Right lobe of liver (tissue), 6 donors: Measurements from ENCODE around the gene EGLN2. TPM values are rescaled to one million over a fixed set of nuclear protein-coding genes. Genes with fewer than 3 reads are reported as not detected.

Experiments
- ATAC-seq, 4 donors: fragments of 200-7000 bp; cut with Tn5 transposase; one replicate each; pipeline ENCODE4 v1.9.1; 2020; ENCODE audit warnings: mild to moderate bottlenecking in 4 of 4, moderate library complexity in 4 of 4
- DNase-seq, 3 donors: peaks; one replicate each; pipeline ENCODE4 v3.0.0-alpha.2; 2020
- H3K27ac ChIP-seq, 3 donors: fragments of 200-600 bp; one replicate each; pipeline ENCODE4 v1.8.0; 2022
- H3K27me3 ChIP-seq, 2 donors: fragments of 200-600 bp; one replicate each; pipeline ENCODE4 v1.8.0; 2022
- H3K36me3 ChIP-seq, 4 donors: fragments of 200-600 bp; sonication (generic) in 1 of 4; one replicate each; pipeline versions ENCODE4 v1.5.1 to v1.8.0; 2017 to 2022; ENCODE audit warnings: control low read depth in 1 of 4
- H3K4me1 ChIP-seq, 4 donors: fragments of 200-600 bp; sonication (generic) in 1 of 4; one replicate each; pipeline versions ENCODE4 v1.5.1 to v1.8.0; 2017 to 2022; ENCODE audit warnings: control low read depth in 1 of 4
- H3K4me3 ChIP-seq, 3 donors: fragments of 200-600 bp; one replicate each; pipeline ENCODE4 v1.8.0; 2022
- H3K9me3 ChIP-seq, 4 donors: fragments of 200-600 bp; sonication (generic) in 1 of 4; one replicate each; pipeline versions ENCODE4 v1.5.1 to v1.8.0; 2017 to 2022; ENCODE audit warnings: control low read depth in 1 of 4
- CTCF ChIP-seq, 4 donors: fragments of 200-600 bp in 3 of 4; fragments of 450-650 bp in 1 of 4; IDR thresholded peaks; one replicate each; pipeline versions ENCODE4 v1.5.1 to v1.8.0; 2016 to 2022; ENCODE audit warnings: antibody characterized with exemption in 4 of 4, mild to moderate bottlenecking in 2 of 4
- POLR2A ChIP-seq: fragments of 450-650 bp; IDR thresholded peaks from one replicate; pipeline ENCODE4 v1.6.1; 2017; ENCODE audit warnings: antibody characterized with exemption, mild to moderate bottlenecking
- WGBS: methylation state at CpG from one replicate; pipeline ENCODE4 v1.1.6; 2018; ENCODE audit warnings: low coverage, low lambda C conversion rate; ENCODE audit not compliant: insufficient coverage; ENCODE audit errors: missing lambda C conversion rate; 5-methylcytosine and 5-hydroxymethylcytosine counted together
- intact Hi-C, 2 donors: fragments of 100-400 bp; cut with DNase I; formaldehyde crosslinking; loops; one replicate each; pipeline versions ENCODE4 v1.11.2 to v1.14.1; 2022
- total RNA-seq, 6 experiments: library from RNA; depleted of rRNA in 2 of 6; stranded (reverse); fragments of >200 nt in 2 of 6; fragmentation: NEBNext Ultra II Directional in 3 of 6; extraction: Animal tissue kit (Norgen Biotek cat#: 25700) in 3 of 6; gene quantifications; one replicate each; pipeline versions ENCODE4 v1.1.0 to v1.2.4, GENCODE V29; 2016 to 2023
- donor health status: DM: no; HTN: yes; CAD: no.
- donor health status: DM: no; HTN: no; CAD: no.
- donor health status: DM: no; HTN: no; CAD: no.
- donor health status: DM: no; HTN: yes; CAD: no.
- donor health status: DM: no; HTN: yes; CAD: no.

Gene EGLN2
- total RNA-seq, 6 experiments from 2014 or later, result 34.5 to 47.0 (median 37.4) TPM

GRCh38 chr19:40756502-40757110 lies 42.4 kb upstream of the EGLN2 start:
- Histone ChIP-seq H3K36me3 (peaks cover 6 to 57% (median 34%) of the 10 kb centered on the region in 4 donors), H3K4me1 (peaks cover 0 to 39% (median 17%) of the 10 kb centered on the region in 4 donors), H3K27me3 (no peaks in the 10 kb centered on the region), H3K27ac (no peak overlapping the region), H3K9me3 (no peaks in the 10 kb centered on the region), H3K4me3 (no peak overlapping the region)
- WGBS, result 53% methylated on average over 5 of the region's 11 CpGs
- intact Hi-C loops, result no loop called here
- DNase-seq, result no peak
- ATAC-seq, result no peak
- TF ChIP-seq POLR2A (no peak), CTCF (IDR thresholded peaks at IDR 0.05) (no peak)

- WGBS, result 94% methylated on average over 2 of the region's 3 CpGs
- TF ChIP-seq CTCF (IDR thresholded peaks at IDR 0.05), result no peak
- TF ChIP-seq POLR2A, result no peak
- ATAC-seq (no peak), DNase-seq (no peak)
- Histone ChIP-seq H3K4me3 (no peak overlapping the region), H3K4me1 (peaks cover 0 to 34% (median 11%) of the 10 kb centered on the region in 4 donors), H3K36me3 (peaks cover 17 to 76% (median 48%) of the 10 kb centered on the region in 4 donors), H3K9me3 (no peaks in the 10 kb centered on the region), H3K27me3 (no peaks in the 10 kb centered on the region), H3K27ac (no peak overlapping the region)
- intact Hi-C loops, result no loop called here
Observed at GRCh38 chr19:40758491-40758890, 40.5 kb upstream of the EGLN2 start.

- TF ChIP-seq CTCF (IDR thresholded peaks at IDR 0.05) (no peak), POLR2A (no peak)
- H3K4me3 ChIP-seq, result no peak overlapping the region
- no peak overlapping the region for H3K27ac ChIP-seq
- H3K36me3 ChIP-seq, result peaks cover 22 to 84% (median 55%) of the 10 kb centered on the region in 4 donors
- no peaks in the 10 kb centered on the region for H3K9me3 ChIP-seq
- no peak for ATAC-seq
- peaks cover 0 to 26% (median 7%) of the 10 kb centered on the region in 4 donors for H3K4me1 ChIP-seq
- DNase-seq, result no peak
- intact Hi-C loops, result no loop called here
- 83% methylated on average over 1 of the region's 13 CpGs for WGBS
- no peaks in the 10 kb centered on the region for H3K27me3 ChIP-seq
Observed at GRCh38 chr19:40759352-40759751, 39.6 kb upstream of the EGLN2 start.

- no peaks in the 10 kb centered on the region for H3K27me3 ChIP-seq
- H3K27ac ChIP-seq, result peak overlapping the region in 2 of 3 donors; percentile 0 to 38
- no peaks in the 10 kb centered on the region for H3K4me1 ChIP-seq
- TF ChIP-seq CTCF (IDR thresholded peaks at IDR 0.05) (no peak), POLR2A (no peak)
- H3K4me3 ChIP-seq, result no peak overlapping the region
- no peaks in the 10 kb centered on the region for H3K9me3 ChIP-seq
- DNase-seq, result no peak
- peaks cover 38 to 91% (median 60%) of the 10 kb centered on the region in 4 donors for H3K36me3 ChIP-seq
- no peak for ATAC-seq
- intact Hi-C loops, result no loop called here
- 94% methylated on average over 5 of the region's 17 CpGs for WGBS
Observed at GRCh38 chr19:40762754-40763470, 36.1 kb upstream of the EGLN2 start.
